Myocyte (in vitro differentiated cells): Measurements from ENCODE around the gene PSMB7. TPM values are rescaled to one million over a fixed set of nuclear protein-coding genes. Genes with fewer than 3 reads are reported as not detected.

Experiments
- DNase-seq: peaks from one replicate; pipeline ENCODE4 v3.0.0-alpha.2; 2012; ENCODE audit warnings: low read depth
- total RNA-seq: library from RNA; depleted of rRNA; stranded (reverse); fragments of >200 nt; gene quantifications from 2 replicates; pipeline ENCODE4 v1.2.3, GENCODE V29; 2014

Gene PSMB7
- total RNA-seq, 1 donor from 2014 or later = 263 TPM

- DNase-seq = no peak
Measured at GRCh38 chr9:124303762-124304161, 111.5 kb downstream of the PSMB7 start.

Other genes starting within 250 kb of the PSMB7 start
- gene NEK6, start 157.5 kb downstream of the PSMB7 start, total RNA-seq = 65.6 and 84.7 TPM in 2 replicates
- not detected in 2 replicates for gene ADGRD2, start 35.0 kb upstream of the PSMB7 start, total RNA-seq
- not detected in 2 replicates for gene NR5A1, start 92.0 kb upstream of the PSMB7 start, total RNA-seq